CD14-positive monocyte (primary cell): ENCODE data around the gene GALNTL6. TPM values are rescaled to one million over a fixed set of nuclear protein-coding genes. Genes with fewer than 3 reads are reported as not detected.

Experiments
- DNase-seq, 3 donors: peaks; one replicate each; pipeline ENCODE4 v3.0.0-alpha.2; 2011 to 2022
- H2AFZ ChIP-seq: 2 replicates; pipeline ENCODE4 v1.6.0; 2012; ENCODE audit warnings: mild to moderate bottlenecking, low read depth, low read length, inconsistent platforms; ENCODE audit not compliant: insufficient read depth, poor library complexity, severe bottlenecking
- H3K27ac ChIP-seq, 2 donors: 1 replicate in 1 of 2; 2 replicates in 1 of 2; pipeline ENCODE4 v1.5.1; 2012 to 2013; ENCODE audit warnings: low read length in 2 of 2, control low read depth in 1 of 2, inconsistent platforms in 1 of 2, low read depth in 1 of 2, mild to moderate bottlenecking in 1 of 2
- H3K27me3 ChIP-seq, 2 donors: one replicate each; pipeline versions ENCODE4 v1.6.0 to v1.6.1; 2011 to 2013; ENCODE audit warnings: low read length in 2 of 2; ENCODE audit not compliant: control insufficient read depth in 2 of 2, insufficient read depth in 2 of 2
- H3K36me3 ChIP-seq, 2 donors: replicated peaks in 1 of 2; 1 replicate in 1 of 2; 2 replicates in 1 of 2; pipeline versions ENCODE4 v1.5.1 to v1.6.1; 2012 to 2013; ENCODE audit warnings: low read length in 2 of 2, control low read depth in 1 of 2, inconsistent platforms in 1 of 2, mild to moderate bottlenecking in 1 of 2; ENCODE audit not compliant: insufficient read depth in 2 of 2, control insufficient read depth in 1 of 2
- H3K4me1 ChIP-seq, 2 donors: 1 replicate in 1 of 2; 2 replicates in 1 of 2; pipeline versions ENCODE4 v1.5.1 to v1.6.1; 2012 to 2013; ENCODE audit warnings: low read length in 2 of 2, control low read depth in 1 of 2, inconsistent platforms in 1 of 2, mild to moderate bottlenecking in 1 of 2, moderate library complexity in 1 of 2; ENCODE audit not compliant: insufficient read depth in 2 of 2, control insufficient read depth in 1 of 2
- H3K4me2 ChIP-seq: replicated peaks from 2 replicates; pipeline ENCODE3; 2012; ENCODE audit warnings: low read length, moderate library complexity, mild to moderate bottlenecking; ENCODE audit not compliant: poor library complexity, severe bottlenecking; ENCODE audit errors: extremely low read depth
- H3K4me3 ChIP-seq, 3 experiments: fragments of 200-600 bp in 1 of 3; sonication (generic) in 1 of 3; replicated peaks in 1 of 3; 1 replicate in 2 of 3; 2 replicates in 1 of 3; pipeline ENCODE4 v1.5.1; 2011 to 2013; ENCODE audit warnings: low read length in 3 of 3, mild to moderate bottlenecking in 3 of 3, control low read depth in 2 of 3, low read depth in 2 of 3, inconsistent platforms in 1 of 3, moderate library complexity in 1 of 3
- H3K79me2 ChIP-seq: 2 replicates; pipeline ENCODE4 v1.6.0; 2012; ENCODE audit warnings: mild to moderate bottlenecking, control low read depth, inconsistent platforms, low read length, moderate library complexity; ENCODE audit not compliant: insufficient read depth
- H3K9ac ChIP-seq: 2 replicates; pipeline ENCODE4 v1.6.0; 2017; ENCODE audit warnings: low read length, mild to moderate bottlenecking; ENCODE audit not compliant: insufficient read depth, poor library complexity, severe bottlenecking
- H3K9me3 ChIP-seq, 2 donors: replicated peaks in 1 of 2; 1 replicate in 1 of 2; 2 replicates in 1 of 2; pipeline versions ENCODE4 v1.5.1 to v1.6.1; 2012 to 2013; ENCODE audit warnings: low read length in 2 of 2, control low read depth in 1 of 2; ENCODE audit not compliant: control insufficient read depth in 1 of 2, insufficient read depth in 1 of 2
- H4K20me1 ChIP-seq: 2 replicates; pipeline ENCODE4 v1.6.0; 2012; ENCODE audit warnings: mild to moderate bottlenecking, low read length, control low read depth, moderate library complexity; ENCODE audit not compliant: insufficient read depth
- H3K27ac Mint-ChIP-seq, 7 donors: one replicate each; pipeline ENCODE4 v1.8.0; 2020; ENCODE audit warnings: mild to moderate bottlenecking in 7 of 7, mixed read lengths in 7 of 7, moderate library complexity in 6 of 7, inconsistent platforms in 2 of 7
- H3K27me3 Mint-ChIP-seq, 3 donors: one replicate each; pipeline ENCODE4 v1.8.0; 2021 to 2022; ENCODE audit warnings: low read depth in 3 of 3, mild to moderate bottlenecking in 3 of 3, mixed read lengths in 3 of 3, moderate library complexity in 3 of 3, inconsistent platforms in 1 of 3
- H3K36me3 Mint-ChIP-seq, 2 donors: one replicate each; pipeline ENCODE4 v1.8.0; 2020; ENCODE audit warnings: mixed read lengths in 2 of 2, inconsistent platforms in 1 of 2, mild to moderate bottlenecking in 1 of 2
- H3K4me1 Mint-ChIP-seq: one replicate; pipeline ENCODE4 v1.8.0; 2020; ENCODE audit warnings: mild to moderate bottlenecking, mixed read lengths
- H3K4me3 Mint-ChIP-seq, 2 donors: one replicate each; pipeline ENCODE4 v1.8.0; 2020; ENCODE audit warnings: mild to moderate bottlenecking in 2 of 2, mixed read lengths in 2 of 2, moderate library complexity in 1 of 2
- H3K9me3 Mint-ChIP-seq, 7 donors: one replicate each; pipeline ENCODE4 v1.8.0; 2020 to 2022; ENCODE audit warnings: mixed read lengths in 7 of 7, mild to moderate bottlenecking in 6 of 7, moderate library complexity in 6 of 7, inconsistent platforms in 2 of 7
- CTCF ChIP-seq: fragments of 200-600 bp; IDR thresholded peaks from one replicate; pipeline ENCODE4 v1.8.0; 2022; ENCODE audit warnings: antibody characterized with exemption, mild to moderate bottlenecking
- WGBS: methylation state at CpG from one replicate; pipeline ENCODE4 v1.1.5; 2013; ENCODE audit warnings: missing lambda C conversion rate; ENCODE audit not compliant: insufficient coverage; 5-methylcytosine and 5-hydroxymethylcytosine counted together
- intact Hi-C, 2 donors: fragments of 100-400 bp; cut with micrococcal nuclease; formaldehyde crosslinking; loops; one replicate each; pipeline versions ENCODE4 v1.15.0 to v1.15.1; 2023
- polyA plus RNA-seq, 3 donors: library from polyadenylated mRNA; depleted of rRNA in 1 of 3; unstranded in 2 of 3; stranded (reverse) in 1 of 3; fragments of 300-500 nt in 2 of 3; fragments of >200 nt in 1 of 3; fragmentation: Illumina TruSeq in 2 of 3; gene quantifications; 1 replicate in 2 of 3; 2 replicates in 1 of 3; pipeline ENCODE4 v1.2.3, GENCODE V29; 2012 to 2021

Gene GALNTL6
- polyA plus RNA-seq, 3 donors = 0.05 TPM; not detected in 2

- DNase-seq = no peak
- TF ChIP-seq CTCF = no peak
- H3K36me3 ChIP-seq = no peaks in the 10 kb centered on the region
- Mint-ChIP-seq H3K4me1 (peaks cover 10% of the 10 kb centered on the region), H3K36me3 (no peaks in the 10 kb centered on the region), H3K9me3 (peaks cover 0 to 3% (median 0%) of the 10 kb centered on the region in 7 donors), H3K4me3 (no peak overlapping the region), H3K27ac (no peak overlapping the region), H3K27me3 (no peaks in the 10 kb centered on the region)
- H3K9me3 ChIP-seq = no peaks in the 10 kb centered on the region
- H3K79me2 ChIP-seq = no peaks in the 10 kb centered on the region
- no peak overlapping the region for H3K4me2 ChIP-seq
- no peaks in the 10 kb centered on the region for H4K20me1 ChIP-seq
- no peaks in the 10 kb centered on the region for H3K4me1 ChIP-seq
- H3K27me3 ChIP-seq = no peaks in the 10 kb centered on the region
- WGBS = no CpG with 5 or more reads among the region's 4 CpGs
- H3K4me3 ChIP-seq = no peak overlapping the region
- no peak overlapping the region for H3K9ac ChIP-seq
- no peak overlapping the region for H3K27ac ChIP-seq
- intact Hi-C loops = no loop called here
- no peak overlapping the region for H2AFZ ChIP-seq
Measured at GRCh38 chr4:172843192-172843591, 1030.0 kb downstream of the GALNTL6 start.

GRCh38 chr4:172844556-172844955, 1031.4 kb downstream of the GALNTL6 start:
- Mint-ChIP-seq H3K4me1 (peaks cover 6% of the 10 kb centered on the region), H3K4me3 (no peak overlapping the region), H3K36me3 (no peaks in the 10 kb centered on the region), H3K27ac (no peak overlapping the region), H3K9me3 (peaks cover 0 to 3% (median 0%) of the 10 kb centered on the region in 7 donors), H3K27me3 (no peaks in the 10 kb centered on the region)
- DNase-seq = no peak
- Histone ChIP-seq H3K79me2 (no peaks in the 10 kb centered on the region), H3K4me2 (no peak overlapping the region), H3K4me3 (no peak overlapping the region), H3K9me3 (no peaks in the 10 kb centered on the region), H3K27me3 (no peaks in the 10 kb centered on the region), H3K4me1 (no peaks in the 10 kb centered on the region), H3K36me3 (no peaks in the 10 kb centered on the region), H3K27ac (no peak overlapping the region), H2AFZ (no peak overlapping the region), H4K20me1 (no peaks in the 10 kb centered on the region), H3K9ac (no peak overlapping the region)
- no peak for TF ChIP-seq CTCF
- intact Hi-C loops = no loop called here
- 100% methylated on average over 1 of the region's 4 CpGs for WGBS
